WERI-Rb-1 (cell line): ENCODE data around the gene FSCN2.

ENCODE experiments used
- DNase-seq: peaks from one replicate; pipeline ENCODE4 v3.0.0-alpha.2; 2020
- H3K27ac ChIP-seq: fragments of 250-450 bp; sonication (Bioruptor Pico); 2 replicates; pipeline ENCODE4 v1.5.1; 2020; ENCODE audit warnings: mild to moderate bottlenecking, moderate library complexity
- H3K27me3 ChIP-seq: fragments of 250-450 bp; sonication (Bioruptor Pico); 2 replicates; pipeline ENCODE4 v1.5.1; 2021; ENCODE audit warnings: mild to moderate bottlenecking, low read depth, moderate library complexity; ENCODE audit not compliant: insufficient read depth, severe bottlenecking
- H3K36me3 ChIP-seq: fragments of 250-450 bp; sonication (Bioruptor Pico); 2 replicates; pipeline ENCODE4 v1.5.1; 2020; ENCODE audit warnings: mild to moderate bottlenecking, moderate library complexity
- H3K4me3 ChIP-seq: 2 replicates; pipeline ENCODE4 v1.5.1; 2011; ENCODE audit warnings: low read depth, mild to moderate bottlenecking, control low read depth, low read length
- H3K9me3 ChIP-seq: fragments of 250-450 bp; sonication (Bioruptor Pico); 2 replicates; pipeline ENCODE4 v1.5.1; 2021; ENCODE audit warnings: mild to moderate bottlenecking, moderate library complexity; ENCODE audit not compliant: severe bottlenecking
- CTCF ChIP-seq: IDR thresholded peaks from 2 replicates; pipeline ENCODE4 v1.5.1; 2011; ENCODE audit warnings: low read depth, mild to moderate bottlenecking, control low read depth, inconsistent platforms, low read length

The FSCN2 gene

DNA sequence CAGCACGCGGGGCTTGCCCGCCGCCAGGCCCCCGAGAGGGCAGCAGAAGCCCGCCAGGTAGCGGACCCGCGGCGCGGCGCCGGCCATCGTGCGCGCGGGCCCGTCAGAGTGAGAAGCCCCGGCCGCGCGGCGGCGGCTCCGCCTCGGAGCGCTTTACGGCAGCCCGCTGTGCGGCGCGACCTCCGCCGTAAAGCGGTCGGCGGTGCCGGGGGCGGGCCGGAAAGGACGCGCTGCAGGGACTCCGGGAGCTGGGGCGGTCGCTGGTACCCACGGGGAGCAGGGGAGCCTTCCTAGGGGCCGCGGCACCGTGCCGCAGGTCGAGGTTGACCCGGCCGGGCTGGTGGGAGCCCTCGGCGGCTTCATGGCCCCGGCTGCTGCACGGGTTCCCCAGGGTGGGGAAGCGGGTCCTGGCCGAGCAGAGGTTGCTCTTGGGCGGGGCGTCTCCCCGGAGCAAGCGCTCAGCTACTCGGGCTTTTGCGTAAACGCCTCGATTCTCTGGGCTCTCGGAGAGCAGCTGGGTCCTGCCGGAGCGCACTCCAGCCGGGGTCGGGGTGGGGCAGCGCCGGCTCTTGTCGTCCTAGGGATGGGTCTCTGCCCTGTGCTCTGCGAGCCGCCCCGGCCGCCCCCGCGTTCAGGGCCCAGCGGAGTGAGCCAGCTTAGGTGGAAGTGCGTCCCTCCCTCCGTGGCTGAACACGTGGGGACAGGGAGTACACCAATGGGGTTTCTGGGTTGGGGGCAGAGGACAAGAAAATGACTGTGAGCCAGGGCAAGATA is 24.3 kb downstream of the FSCN2 start, which contains the start of gene FAAP100:
Gene FAAP100 (minus strand): TSS at position 110 of the 774 bp plus-strand sequence. CDS start 23 bp downstream, at position 87.
- DNase-seq: peak; percentile 84
- Histone ChIP-seq H3K27me3 (no peaks in the 10 kb centered on the region), H3K36me3 (peaks cover 51% of the 10 kb centered on the region), H3K4me3 (peak within 1 kb of the TSS; percentile 72), H3K9me3 (no peaks in the 10 kb centered on the region), H3K27ac (peak within 1 kb of the TSS; percentile 90)
- TF ChIP-seq CTCF: no peak

- H3K27me3 ChIP-seq: no peaks in the 10 kb centered on the region
- H3K36me3 ChIP-seq: peaks cover 51% of the 10 kb centered on the region
- peak; percentile 55; the same call in 1 of the 2 replicates for TF ChIP-seq CTCF
- DNase-seq: peak; percentile 85
- H3K9me3 ChIP-seq: no peaks in the 10 kb centered on the region
- H3K4me3 ChIP-seq: peak overlapping the region; percentile 72
- H3K27ac ChIP-seq: peak overlapping the region; percentile 90
Measured at GRCh38 chr17:81553018-81553615, 24.9 kb downstream of the FSCN2 start.

GRCh38 chr17:81553616-81554181 is 25.5 kb downstream of the FSCN2 start:
- no peak for DNase-seq
- H3K4me3 ChIP-seq: peak overlapping the region; percentile 72
- peak; percentile 35 for TF ChIP-seq CTCF

DNA sequence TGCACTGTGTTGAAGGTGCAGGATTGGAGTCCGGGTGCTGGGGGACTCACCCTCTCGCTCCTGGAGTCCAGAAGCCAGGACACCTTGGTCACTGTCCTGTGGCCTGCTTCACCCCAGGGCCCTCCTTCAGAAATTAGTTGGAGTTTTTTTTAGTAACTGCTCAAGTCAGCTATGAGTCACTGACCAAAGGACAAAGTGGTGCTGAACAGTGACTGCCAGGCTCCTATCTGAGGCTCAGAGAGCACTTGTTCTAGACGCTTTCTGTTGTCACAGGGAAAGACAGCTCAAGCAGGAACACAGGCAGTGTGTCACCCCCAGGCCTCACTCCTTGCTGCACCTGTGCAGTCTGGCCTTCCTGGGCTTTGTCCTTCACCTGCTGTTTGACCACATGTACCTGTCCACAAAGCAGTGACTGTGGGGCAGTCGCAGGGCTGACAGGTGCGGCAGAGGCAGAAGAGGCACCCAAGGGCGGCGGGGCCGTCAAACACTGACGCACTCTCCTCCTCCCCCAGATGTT is 28.1 kb downstream of the FSCN2 start:
- H3K27ac ChIP-seq: no peak overlapping the region
- no peak overlapping the region for H3K4me3 ChIP-seq
- no peaks in the 10 kb centered on the region for H3K27me3 ChIP-seq
- H3K9me3 ChIP-seq: no peaks in the 10 kb centered on the region
- TF ChIP-seq CTCF: no peak
- DNase-seq: no peak
- H3K36me3 ChIP-seq: peaks cover 54% of the 10 kb centered on the region

More at GRCh38 chr17:81553616-81554181, 25.5 kb downstream of the FSCN2 start:
- H3K27me3 ChIP-seq: no peaks in the 10 kb centered on the region
- H3K36me3 ChIP-seq: peaks cover 52% of the 10 kb centered on the region
- H3K27ac ChIP-seq: peak overlapping the region; percentile 20
- no peaks in the 10 kb centered on the region for H3K9me3 ChIP-seq

GRCh38 chr17:81556863-81557262 is 28.7 kb downstream of the FSCN2 start:
- no peak for TF ChIP-seq CTCF
- H3K9me3 ChIP-seq: no peaks in the 10 kb centered on the region
- H3K27ac ChIP-seq: no peak overlapping the region
- no peak overlapping the region for H3K4me3 ChIP-seq
- DNase-seq: no peak
- no peaks in the 10 kb centered on the region for H3K27me3 ChIP-seq
- H3K36me3 ChIP-seq: peaks cover 59% of the 10 kb centered on the region
